SK-N-SH treated with all-trans-retinoic acid at 6 μM for 48 hours (cell line): ENCODE data around the gene PLEKHM3.

Source experiments
- ARNTL ChIP-seq: fragments of 450-650 bp; formaldehyde crosslinking; IDR thresholded peaks from 2 replicates; pipeline ENCODE4 v1.5.0; 2020; ENCODE audit warnings: low read depth, mild to moderate bottlenecking, moderate library complexity, borderline replicate concordance
- CSDC2 ChIP-seq: fragments of 250-450 bp; sonication (Bioruptor Pico); IDR thresholded peaks from 2 replicates; pipeline ENCODE4 v1.5.0; 2020; ENCODE audit warnings: mild to moderate bottlenecking, moderate library complexity
- PATZ1 ChIP-seq: fragments of 250-450 bp; sonication (Bioruptor Pico); IDR thresholded peaks from 2 replicates; pipeline ENCODE4 v1.8.0; 2020; ENCODE audit warnings: mild to moderate bottlenecking, moderate library complexity, borderline replicate concordance
- RARB ChIP-seq: fragments of 250-450 bp; sonication (Bioruptor Pico); IDR thresholded peaks from 2 replicates; pipeline ENCODE4 v1.8.0; 2021; ENCODE audit warnings: mild to moderate bottlenecking, moderate library complexity
- ZFP3 ChIP-seq: fragments of 250-450 bp; sonication (Bioruptor Pico); IDR thresholded peaks from 2 replicates; pipeline ENCODE4 v1.5.0; 2020; ENCODE audit warnings: mild to moderate bottlenecking, moderate library complexity
- ZFP30 ChIP-seq: fragments of 450-650 bp; formaldehyde crosslinking; IDR thresholded peaks from 2 replicates; pipeline ENCODE4 v1.5.0; 2022; ENCODE audit warnings: mild to moderate bottlenecking, moderate library complexity
- TF ChIP-seq, protein P1 (sequence below): fragments of 250-450 bp; sonication (Bioruptor Pico); IDR thresholded peaks from 2 replicates; pipeline ENCODE4 v1.5.1; 2020; ENCODE audit warnings: low read depth, mild to moderate bottlenecking, moderate library complexity

DNA sequence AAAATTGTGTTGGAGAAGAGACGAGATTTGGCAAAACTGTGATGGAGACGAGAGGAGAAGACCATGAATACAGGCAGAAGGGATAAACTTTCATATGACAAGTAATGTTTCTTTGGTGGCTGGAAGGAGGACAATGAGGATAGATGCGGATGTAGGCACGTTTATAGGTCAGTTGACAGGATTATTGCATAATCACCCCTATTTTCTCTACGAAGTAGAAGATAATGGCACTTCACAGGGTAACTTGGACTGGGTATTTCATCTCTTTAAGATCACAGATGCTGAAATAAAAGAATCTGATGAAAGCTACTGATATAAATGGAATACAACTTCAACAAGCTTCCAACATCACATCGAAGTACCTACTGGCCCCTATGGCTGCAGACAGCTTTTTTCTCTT lies 81.0 kb downstream of the PLEKHM3 start:
- no peak for TF ChIP-seq PATZ1 (CRISPR knock-in tag)
- TF ChIP-seq RARB (CRISPR knock-in tag), result no peak
- no peak for TF ChIP-seq ZFP3
- TF ChIP-seq ARNTL (CRISPR knock-in tag), result no peak
- TF ChIP-seq, protein P1, sequence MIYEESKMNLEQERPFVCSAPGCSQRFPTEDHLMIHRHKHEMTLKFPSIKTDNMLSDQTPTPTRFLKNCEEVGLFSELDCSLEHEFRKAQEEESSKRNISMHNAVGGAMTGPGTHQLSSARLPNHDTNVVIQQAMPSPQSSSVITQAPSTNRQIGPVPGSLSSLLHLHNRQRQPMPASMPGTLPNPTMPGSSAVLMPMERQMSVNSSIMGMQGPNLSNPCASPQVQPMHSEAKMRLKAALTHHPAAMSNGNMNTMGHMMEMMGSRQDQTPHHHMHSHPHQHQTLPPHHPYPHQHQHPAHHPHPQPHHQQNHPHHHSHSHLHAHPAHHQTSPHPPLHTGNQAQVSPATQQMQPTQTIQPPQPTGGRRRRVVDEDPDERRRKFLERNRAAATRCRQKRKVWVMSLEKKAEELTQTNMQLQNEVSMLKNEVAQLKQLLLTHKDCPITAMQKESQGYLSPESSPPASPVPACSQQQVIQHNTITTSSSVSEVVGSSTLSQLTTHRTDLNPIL (CRISPR knock-in tag), result no peak
- no peak for TF ChIP-seq CSDC2
- TF ChIP-seq ZFP30 (CRISPR knock-in tag), result no peak
